ENCODE data around the gene MAG.

The MAG gene

GRCh38 chr19:35294859-35295791 lies 3.2 kb downstream of the MAG start:
- Histone ChIP-seq H3K36me3 (ENCODE audit: insufficient read depth, low read length) (no peaks in the 10 kb centered on the region), H3K4me3 (ENCODE audit: low read length, poor library complexity, severe bottlenecking) (no peak overlapping the region), H3K27me3 (ENCODE audit: insufficient read depth, low read length, poor library complexity, severe bottlenecking) (no peaks in the 10 kb centered on the region), H3K79me2 (ENCODE audit: insufficient read depth, low read length) (no peaks in the 10 kb centered on the region), H3K4me2 (ENCODE audit: low read depth, low read length, poor library complexity, severe bottlenecking) (no peak overlapping the region), H3F3A (ENCODE audit: low read depth) (no peaks in the 10 kb centered on the region), H3K9me2 (replicated peaks; ENCODE audit: low read depth, low read length) (no peaks in the 10 kb centered on the region), H3K9me3 (ENCODE audit: insufficient read depth, low read depth, low read length) (no peaks in the 10 kb centered on the region), H3K4me1 (ENCODE audit: insufficient read depth, low read length, poor library complexity, severe bottlenecking) (no peaks in the 10 kb centered on the region), H4K20me1 (ENCODE audit: insufficient read depth, low read length, poor library complexity, severe bottlenecking) (no peaks in the 10 kb centered on the region), H3K9ac (ENCODE audit: low read depth, low read length, poor library complexity, severe bottlenecking) (no peak overlapping the region), H2AFZ (ENCODE audit: low read length) (no peak overlapping the region)
- TF ChIP-seq CTCF (conservative IDR thresholded peaks at IDR 0.05; ENCODE audit: low read length) (no peak), EZH2phosphoT487 (IDR thresholded peaks at IDR 0.05; ENCODE audit: borderline replicate concordance) (no peak)

DNA sequence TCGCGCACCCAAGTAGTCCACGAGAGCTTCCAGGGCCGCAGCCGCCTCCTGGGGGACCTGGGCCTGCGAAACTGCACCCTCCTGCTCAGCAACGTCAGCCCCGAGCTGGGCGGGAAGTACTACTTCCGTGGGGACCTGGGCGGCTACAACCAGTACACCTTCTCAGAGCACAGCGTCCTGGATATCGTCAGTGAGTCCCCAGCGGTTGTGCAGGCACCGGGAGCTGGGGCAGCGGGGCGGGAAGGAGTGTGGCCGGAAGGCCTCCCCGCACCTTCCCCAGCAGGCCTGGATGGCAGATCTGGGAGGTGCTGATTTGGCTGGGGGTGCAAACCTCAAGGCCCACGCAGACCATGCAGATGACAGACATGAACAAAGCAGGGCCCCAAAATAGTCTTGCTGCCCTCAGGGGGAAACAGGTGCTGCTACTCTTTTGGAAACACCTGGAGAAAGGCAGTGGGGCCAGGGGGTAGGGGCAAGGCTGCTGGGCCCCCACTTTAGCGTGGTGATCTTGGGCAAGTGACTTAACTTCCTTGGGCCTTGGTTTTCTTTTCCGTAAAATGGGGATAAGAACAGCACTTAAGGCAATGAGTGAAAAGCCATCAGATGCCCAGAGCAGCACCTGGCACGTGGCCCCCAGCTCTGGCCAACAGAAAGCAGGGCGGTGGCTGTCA lies 4.0 kb downstream of the MAG start:
- no peaks in the 10 kb centered on the region for H3K36me3 ChIP-seq (ENCODE audit: insufficient read depth, low read length)
- no peak for TF ChIP-seq CTCF (conservative IDR thresholded peaks at IDR 0.05; ENCODE audit: low read length)
- TF ChIP-seq EZH2phosphoT487 (IDR thresholded peaks at IDR 0.05; ENCODE audit: borderline replicate concordance), result no peak
- H3K4me1 ChIP-seq (ENCODE audit: insufficient read depth, low read length, poor library complexity, severe bottlenecking), result no peaks in the 10 kb centered on the region
- H3K9ac ChIP-seq (ENCODE audit: low read depth, low read length, poor library complexity, severe bottlenecking), result no peak overlapping the region
- H3K4me3 ChIP-seq (ENCODE audit: low read length, poor library complexity, severe bottlenecking), result no peak overlapping the region
- peak overlapping the region; percentile 45; the same call in 1 of the 2 replicates for H2AFZ ChIP-seq (ENCODE audit: low read length)
- no peaks in the 10 kb centered on the region for H3K27me3 ChIP-seq (ENCODE audit: insufficient read depth, low read length, poor library complexity, severe bottlenecking)
- H3K4me2 ChIP-seq (ENCODE audit: low read depth, low read length, poor library complexity, severe bottlenecking), result no peak overlapping the region
- no peaks in the 10 kb centered on the region for H3F3A ChIP-seq (ENCODE audit: low read depth)
- H4K20me1 ChIP-seq (ENCODE audit: insufficient read depth, low read length, poor library complexity, severe bottlenecking), result no peaks in the 10 kb centered on the region
- H3K79me2 ChIP-seq (ENCODE audit: insufficient read depth, low read length), result no peaks in the 10 kb centered on the region
- no peaks in the 10 kb centered on the region for H3K9me3 ChIP-seq (ENCODE audit: insufficient read depth, low read depth, low read length)
- no peaks in the 10 kb centered on the region for H3K9me2 ChIP-seq (replicated peaks; ENCODE audit: low read depth, low read length)

DNA sequence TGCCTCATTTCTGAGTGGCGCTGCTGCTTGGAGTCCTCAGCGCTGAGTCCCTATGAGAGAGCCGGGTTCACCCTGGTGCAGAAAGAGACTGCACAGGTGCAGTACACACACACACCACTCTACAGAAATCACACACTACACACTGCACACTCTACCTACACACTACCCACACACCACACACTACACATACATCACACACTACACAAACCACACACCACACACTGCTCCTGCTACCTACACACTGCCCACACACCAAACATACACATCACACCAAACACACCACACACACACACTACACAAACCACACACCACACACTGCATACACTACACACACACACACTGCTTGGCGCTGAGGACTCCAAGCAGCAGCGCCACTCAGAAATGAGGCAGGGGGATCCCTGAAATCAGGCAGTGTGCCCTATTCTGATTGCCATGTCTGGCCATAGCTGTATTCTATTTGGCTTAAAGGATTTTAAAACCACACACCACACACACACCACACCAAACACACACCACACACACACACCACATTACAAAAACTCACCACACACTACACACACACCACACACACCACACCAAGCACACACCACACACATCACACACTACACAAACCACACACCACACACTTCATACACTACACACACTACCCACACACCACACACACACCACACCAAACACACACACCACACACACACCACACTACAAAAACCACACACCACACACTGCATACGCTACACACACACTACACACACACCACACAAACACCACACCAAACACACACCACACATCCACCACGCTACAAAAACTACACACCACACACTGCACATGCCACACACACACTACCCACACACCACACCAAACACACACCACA lies 4.9 kb downstream of the MAG start:
- H3K4me2 ChIP-seq (ENCODE audit: low read depth, low read length, poor library complexity, severe bottlenecking), result no peak overlapping the region
- no peak overlapping the region for H2AFZ ChIP-seq (ENCODE audit: low read length)

More for the DNA sequence above, 4.9 kb downstream of the MAG start:
- no peaks in the 10 kb centered on the region for H3K27me3 ChIP-seq (ENCODE audit: insufficient read depth, low read length, poor library complexity, severe bottlenecking)
- no peak overlapping the region for H3K4me3 ChIP-seq (ENCODE audit: low read length, poor library complexity, severe bottlenecking)
- no peak overlapping the region for H3K9ac ChIP-seq (ENCODE audit: low read depth, low read length, poor library complexity, severe bottlenecking)
- no peaks in the 10 kb centered on the region for H4K20me1 ChIP-seq (ENCODE audit: insufficient read depth, low read length, poor library complexity, severe bottlenecking)
- H3F3A ChIP-seq (ENCODE audit: low read depth), result no peaks in the 10 kb centered on the region
- no peak for TF ChIP-seq EZH2phosphoT487 (IDR thresholded peaks at IDR 0.05; ENCODE audit: borderline replicate concordance)
- no peak for TF ChIP-seq CTCF (conservative IDR thresholded peaks at IDR 0.05; ENCODE audit: low read length)
- H3K9me2 ChIP-seq (replicated peaks; ENCODE audit: low read depth, low read length), result no peaks in the 10 kb centered on the region
- no peaks in the 10 kb centered on the region for H3K9me3 ChIP-seq (ENCODE audit: insufficient read depth, low read depth, low read length)
- no peaks in the 10 kb centered on the region for H3K4me1 ChIP-seq (ENCODE audit: insufficient read depth, low read length, poor library complexity, severe bottlenecking)
- H3K79me2 ChIP-seq (ENCODE audit: insufficient read depth, low read length), result no peaks in the 10 kb centered on the region
- no peaks in the 10 kb centered on the region for H3K36me3 ChIP-seq (ENCODE audit: insufficient read depth, low read length)
